HG03103 (cell line): ENCODE data around the gene VGLL4.

Experiments used
- ATAC-seq: cut with Tn5 transposase; IDR thresholded peaks from one replicate; pipeline ENCODE4 v1.9.1; 2021; ENCODE audit warnings: low read depth; ENCODE audit not compliant: unreplicated experiment

The VGLL4 gene

DNA sequence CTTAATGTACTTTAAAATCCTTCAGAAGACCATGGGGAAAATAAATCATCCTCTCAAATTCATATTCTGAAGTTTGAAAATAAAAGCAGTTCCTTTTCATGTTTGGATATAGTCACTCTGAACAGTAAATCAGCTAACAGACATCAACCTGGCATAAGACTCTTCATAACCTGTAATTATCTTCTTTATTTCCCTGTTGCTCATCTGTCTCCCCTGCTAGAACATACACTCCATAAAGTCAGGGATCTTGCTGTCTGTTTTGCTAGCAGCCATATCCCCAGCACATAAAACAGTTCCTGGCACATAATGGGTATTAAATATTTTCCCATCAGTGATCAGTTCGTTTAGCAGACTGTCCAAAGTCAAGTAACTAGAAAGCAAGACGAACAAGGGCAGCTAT, 11.2 kb downstream of the VGLL4 start:
- no peak for ATAC-seq

DNA sequence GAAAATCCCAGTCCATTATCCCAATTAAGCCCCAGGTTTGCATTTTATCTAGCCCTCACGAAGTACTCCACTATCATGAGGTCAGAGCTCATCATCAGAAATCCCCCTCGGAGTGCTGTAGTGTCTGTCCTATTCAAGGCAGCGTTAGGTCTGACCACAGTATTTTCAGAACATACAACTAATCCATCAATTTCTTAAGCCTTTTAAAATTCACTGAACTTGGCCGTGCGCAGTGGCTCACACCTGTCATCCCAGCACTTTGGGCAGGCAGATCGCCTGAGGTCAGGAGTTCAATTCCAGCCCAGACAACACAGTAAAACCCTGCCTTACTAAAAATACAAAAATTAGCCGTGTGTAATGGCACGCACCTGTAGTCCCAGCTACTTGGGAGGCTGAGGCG, 11.9 kb downstream of the VGLL4 start:
- ATAC-seq, result no peak

DNA sequence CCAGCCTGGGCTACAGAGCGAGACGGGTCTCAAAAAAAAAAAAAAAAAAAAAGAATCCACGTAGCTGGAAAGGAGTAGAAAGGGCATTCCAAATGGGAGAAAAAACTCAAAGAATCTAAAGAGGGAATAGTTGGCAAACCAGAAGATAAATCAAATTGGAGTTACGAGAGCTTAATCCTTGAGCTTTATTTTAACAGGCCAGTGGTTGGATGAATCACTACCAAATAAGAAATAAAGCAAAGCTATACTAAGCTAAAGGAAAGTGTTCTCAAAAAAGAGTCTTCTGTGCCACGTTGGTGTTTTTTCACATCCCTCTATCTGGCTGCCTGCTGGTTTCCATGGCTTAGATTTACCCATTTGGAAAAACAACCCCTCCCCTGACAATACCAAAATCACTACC, 14.0 kb downstream of the VGLL4 start:
- ATAC-seq, result no peak

DNA sequence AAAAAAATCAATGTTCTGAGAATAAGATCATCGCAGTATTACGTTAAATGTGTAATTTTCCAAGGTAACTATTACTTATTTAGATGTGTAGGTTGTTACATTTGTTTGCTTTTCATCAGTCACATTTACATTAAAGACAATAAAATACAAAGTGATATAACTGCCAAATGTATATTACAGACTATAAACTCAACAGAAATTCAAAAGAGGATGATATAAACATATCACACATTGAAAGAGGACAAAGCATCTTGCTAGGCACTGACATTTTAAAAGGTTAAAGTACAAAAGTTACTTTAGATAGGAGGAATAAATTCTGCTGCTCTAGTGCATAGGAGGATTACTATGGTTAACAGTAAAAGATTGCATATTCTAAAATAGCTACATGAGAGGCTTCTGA, 16.1 kb downstream of the VGLL4 start:
- ATAC-seq, result no peak

DNA sequence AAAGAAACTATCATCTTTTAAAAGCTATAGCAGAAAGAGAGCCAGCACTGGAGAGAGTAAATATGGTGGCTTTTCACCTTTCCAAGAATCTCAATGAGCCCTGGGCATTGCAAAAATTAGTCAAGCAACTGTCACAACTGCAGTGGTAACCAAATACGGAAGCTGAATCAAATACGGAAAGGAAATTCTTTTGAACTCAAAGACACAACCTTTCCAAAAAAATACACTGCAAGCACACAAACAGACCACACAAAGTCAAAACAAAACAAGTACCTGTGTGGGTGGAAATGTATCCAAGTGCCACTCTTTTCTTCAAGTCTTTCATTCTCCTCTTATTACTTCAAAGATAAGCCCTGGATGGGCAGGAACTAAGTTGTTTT, 17.6 kb downstream of the VGLL4 start:
- peak; percentile 61 for ATAC-seq

DNA sequence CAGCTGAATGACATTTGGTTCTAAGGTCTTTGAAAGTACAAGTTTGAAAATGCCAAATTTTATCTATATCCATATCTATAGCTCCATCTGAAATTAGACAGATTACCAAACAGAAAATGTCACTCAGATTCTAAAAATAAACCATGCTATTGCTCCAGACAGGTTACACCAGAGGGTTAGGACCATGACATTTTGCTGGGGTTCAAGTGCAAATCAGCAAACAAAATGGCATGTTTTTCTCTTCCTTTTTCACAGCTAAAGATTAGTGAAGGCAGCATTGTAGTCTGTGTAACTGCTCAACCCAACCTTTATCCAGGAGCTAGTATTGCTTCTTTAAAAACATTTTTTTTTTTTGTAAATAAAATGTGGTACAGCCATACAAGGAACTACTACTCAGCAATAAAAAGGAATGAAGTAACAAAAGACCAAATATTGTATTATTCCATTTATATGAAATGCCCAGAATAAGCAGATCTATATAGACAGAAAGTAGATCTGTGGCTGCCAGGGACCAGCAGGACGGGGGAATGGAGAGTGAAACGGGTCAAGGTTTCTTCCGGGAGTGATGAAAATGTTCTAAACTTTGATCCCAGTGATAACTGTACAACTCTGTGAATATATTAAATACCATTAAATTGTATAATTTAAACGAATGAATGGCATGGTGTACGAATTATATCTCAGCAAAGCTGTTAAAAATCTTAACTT, 18.2 kb downstream of the VGLL4 start:
- no peak for ATAC-seq

DNA sequence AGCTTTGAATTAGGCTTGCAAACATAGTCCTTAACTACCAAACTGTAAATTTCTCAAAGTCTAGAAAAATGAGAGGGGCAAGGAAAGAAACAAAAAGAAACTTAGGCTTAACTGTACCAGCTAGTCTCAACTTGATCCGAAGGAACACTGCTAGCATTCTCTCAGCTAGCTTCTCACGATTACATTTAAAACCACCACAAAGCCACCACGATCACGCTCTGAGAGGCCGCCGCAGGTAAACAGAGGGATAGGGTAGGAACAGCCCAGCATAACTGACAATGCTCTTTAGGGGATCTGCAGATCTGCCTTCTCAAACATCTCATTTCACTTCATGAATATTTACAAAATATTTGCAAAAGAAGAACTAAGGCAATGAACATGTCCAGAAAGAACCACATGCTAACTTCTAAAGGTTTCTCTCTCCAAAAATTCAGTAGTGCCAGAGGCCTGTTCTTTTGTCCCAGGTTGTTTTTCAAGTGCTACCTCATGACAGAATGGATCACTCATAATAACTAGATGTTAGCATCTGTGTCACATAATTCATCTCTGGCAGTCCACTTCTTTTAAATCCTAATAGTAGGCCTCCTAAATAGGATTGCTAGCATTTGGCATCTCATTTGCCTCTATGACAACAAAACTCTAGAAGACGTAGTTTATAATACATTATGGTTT, 18.9 kb downstream of the VGLL4 start:
- no peak for ATAC-seq

DNA sequence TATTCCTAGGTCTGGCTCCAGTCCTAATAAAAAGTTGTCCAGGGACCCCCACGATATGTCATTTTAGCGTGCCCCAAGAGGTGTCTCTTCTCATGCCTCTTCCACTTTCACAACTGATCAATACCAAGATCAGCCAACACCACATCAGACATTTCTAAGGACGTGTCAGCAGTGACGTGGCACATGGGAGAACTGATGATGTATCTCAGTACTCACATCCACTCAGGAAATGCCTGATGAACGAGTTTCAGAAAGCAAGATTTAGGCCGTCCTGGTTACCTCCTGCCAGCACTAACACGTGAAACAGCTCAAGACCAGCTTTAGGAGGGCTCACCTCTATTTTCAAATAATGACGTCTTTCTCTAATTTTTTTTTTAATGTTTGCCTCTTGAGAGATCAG, 19.6 kb downstream of the VGLL4 start:
- ATAC-seq, result no peak

DNA sequence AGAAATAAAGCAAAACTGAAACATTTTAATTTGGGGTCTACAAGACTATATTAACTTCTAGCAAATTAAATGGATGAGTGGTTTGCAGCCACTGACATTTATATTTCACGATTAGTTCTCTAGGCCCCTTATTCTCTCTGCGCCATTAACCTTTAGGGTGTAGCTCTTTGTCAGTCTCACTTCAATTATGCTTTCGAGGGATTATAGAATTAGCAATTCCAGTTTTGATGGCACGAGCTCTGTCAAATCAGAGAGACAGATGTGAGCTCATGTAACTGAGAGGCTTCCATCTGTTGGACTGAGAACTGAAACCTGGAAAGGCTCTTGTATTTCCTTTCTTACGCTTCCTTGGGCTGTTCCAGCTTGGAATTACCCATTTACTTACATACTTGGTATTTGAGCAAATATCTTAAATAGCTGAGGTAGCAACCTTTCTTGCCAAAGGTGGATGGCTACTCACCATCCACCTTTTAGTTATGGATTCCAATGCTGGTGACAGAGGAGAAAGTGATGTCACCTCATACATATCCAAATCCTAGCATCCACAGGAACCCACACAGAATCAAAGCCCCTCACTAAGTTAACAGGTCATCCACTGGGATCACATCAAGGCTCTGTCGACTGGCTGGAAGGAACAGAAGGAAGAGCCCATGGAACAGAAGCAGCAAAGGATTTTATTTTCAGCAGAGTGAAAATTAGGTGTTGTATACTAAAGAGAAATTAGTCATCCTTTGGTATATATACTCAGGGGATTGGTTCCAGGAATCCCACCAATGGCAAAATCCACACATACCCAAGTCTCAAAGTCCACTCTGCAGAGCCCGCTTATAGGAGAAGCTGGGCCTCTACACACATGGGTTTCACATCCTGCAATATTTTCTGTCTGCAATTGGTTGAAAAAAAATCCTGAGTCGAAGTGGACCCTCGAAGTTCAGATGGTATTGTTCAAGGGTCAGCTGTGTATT, 20.8 kb downstream of the VGLL4 start:
- ATAC-seq, result no peak

DNA sequence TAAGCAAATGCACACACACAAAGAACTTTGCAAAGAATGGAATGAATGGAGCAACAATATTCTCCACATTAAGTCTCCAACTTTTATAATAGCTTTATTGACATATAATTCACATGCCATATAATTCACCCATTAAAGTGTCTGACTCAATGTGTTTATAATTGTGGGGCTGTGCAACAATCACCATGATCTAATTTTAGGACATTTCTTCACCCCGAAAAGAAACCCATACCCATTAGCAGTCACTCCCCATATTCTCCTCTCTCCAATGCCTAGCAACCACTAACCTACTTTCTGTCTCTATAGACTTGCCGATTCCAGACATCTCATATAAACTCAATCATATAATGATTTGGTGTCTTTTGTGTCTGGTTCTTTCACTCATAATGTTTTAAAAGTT, 22.6 kb downstream of the VGLL4 start:
- no peak for ATAC-seq

DNA sequence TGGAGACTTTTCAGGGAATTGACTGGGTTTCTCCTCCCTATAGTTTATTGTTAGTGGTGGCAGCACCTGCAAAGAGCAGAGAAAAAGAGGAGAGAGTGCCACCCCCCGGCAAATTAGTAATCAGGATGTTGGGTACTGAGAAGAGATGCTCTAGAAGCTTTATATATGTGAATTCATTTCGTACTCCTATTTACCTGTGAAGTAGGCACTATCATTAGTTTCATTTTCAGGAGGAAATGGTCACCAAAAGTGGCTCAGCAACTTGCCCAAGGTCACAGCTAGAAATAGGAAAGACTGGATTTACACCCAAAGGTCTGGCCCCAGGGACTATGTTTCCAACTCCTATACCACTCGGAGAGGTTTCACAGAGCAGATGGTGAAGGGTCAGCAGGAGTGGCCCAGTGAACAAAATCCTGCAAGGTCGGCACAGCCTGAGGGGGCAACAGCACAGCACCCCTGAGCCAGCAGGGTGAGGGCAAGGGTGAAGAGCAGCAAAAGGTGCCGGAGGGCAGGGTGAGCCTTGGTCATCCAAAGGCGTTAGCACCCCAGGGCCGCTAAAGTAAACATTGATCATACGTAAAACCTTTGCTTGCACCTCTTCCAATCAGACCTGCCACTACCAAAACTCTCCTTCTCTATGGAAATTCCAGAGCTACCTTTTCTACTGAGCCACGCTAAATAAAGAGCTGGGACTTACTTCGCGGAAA, 23.6 kb downstream of the VGLL4 start:
- no peak for ATAC-seq

DNA sequence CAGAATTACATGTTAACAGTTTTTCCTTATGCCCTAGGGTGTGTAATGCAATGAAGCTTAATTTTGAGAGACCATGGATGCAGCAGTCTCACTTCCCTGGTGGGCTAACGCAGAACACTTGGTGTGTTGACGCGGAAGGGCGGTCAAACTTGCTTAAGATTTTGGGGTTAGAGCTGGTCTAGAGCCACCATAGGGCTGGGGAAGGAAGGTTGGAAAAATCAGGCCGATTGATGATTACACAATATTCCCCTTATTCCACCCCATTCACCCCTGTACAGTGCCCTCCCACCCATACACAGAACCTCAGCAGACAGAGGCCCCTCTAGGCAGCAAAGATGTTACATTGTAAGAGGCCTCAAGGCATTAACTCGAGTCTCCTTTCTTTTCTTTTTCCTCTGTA, 24.3 kb downstream of the VGLL4 start:
- no peak for ATAC-seq

DNA sequence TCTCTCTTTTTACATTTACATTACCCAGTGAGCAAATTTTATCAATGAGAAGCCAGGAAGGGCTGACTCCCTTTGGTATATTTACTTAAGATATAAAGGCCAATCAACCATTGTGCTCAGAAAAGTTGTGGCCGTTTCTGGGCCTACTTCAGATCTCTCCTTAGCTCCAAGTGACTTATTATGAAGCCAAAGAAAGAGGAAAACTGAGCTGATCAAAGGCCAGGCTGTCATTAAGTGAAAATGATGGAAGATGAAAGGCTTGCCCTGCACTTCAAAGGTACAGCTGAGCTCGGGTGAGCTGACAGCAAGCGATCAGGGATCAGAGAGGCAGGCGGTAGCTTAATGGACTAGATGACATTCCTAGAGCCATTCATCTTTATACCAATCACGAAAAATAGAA, 24.8 kb downstream of the VGLL4 start:
- ATAC-seq, result no peak

DNA sequence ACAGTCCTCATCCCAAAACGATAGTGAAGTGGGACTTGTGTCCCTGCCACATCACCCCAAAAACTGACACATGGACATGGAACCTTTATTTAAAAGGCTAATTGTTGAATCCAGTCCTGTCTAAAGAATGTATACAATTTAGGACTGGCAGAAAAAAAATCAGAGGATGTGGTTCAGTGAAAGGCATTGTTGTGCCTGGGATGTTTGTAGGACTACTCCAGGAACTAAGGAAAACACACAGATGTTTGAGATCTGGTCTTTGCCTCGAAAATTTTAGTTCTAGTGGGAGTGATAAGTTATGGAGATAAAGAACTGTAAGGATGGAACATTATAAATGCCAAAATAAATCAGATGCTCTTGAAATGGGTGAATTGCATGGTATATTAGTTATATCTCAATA, 27.2 kb downstream of the VGLL4 start:
- no peak for ATAC-seq

DNA sequence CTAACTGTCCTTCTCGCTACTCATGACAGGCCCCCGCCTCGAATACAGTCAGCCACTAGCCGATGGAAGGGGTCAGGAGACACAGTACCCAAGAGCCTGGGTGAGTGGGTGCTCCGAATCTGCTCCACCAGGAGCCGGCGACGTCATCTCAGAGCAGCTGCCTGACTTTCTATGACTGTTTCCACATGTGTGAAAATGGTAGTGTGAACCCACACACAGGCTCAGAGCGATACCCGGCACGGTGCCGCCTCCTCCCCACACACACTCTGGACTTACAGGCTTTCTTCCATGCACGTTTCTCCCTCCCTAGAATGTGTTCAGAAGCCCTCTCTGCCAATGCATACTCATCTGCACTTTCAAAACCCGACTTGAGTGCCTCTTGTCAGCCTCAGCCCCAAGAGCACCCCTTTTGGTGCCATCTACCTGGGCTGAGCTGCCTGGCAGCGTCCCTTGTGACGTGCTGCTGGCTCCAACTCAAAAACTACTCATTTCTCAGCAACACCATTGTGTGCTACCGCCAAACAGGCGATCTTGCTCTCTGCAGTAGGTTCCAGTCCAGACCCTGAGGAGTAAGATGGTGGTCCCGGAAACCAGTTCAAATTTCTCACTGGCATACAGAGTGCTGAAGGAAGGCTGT, 29.7 kb downstream of the VGLL4 start:
- ATAC-seq, result no peak

DNA sequence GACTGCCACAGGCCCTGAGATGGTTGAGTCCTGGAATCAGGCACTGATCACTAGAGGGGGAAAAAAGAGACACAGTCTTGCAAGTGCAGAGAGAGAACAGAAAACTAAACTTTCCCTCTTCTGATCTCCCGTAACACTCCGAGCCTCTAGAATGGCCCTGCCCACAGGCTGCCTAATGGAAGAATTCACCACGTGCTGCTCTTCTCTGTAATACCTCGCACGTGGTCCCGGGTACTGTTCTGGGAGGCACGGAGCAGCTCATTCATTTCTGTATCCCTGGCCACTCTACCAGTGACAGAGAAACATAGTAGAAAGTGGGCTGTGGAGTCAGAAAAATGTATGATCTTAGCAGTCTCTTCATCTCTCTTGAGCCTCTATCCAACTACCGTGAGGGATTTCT, 30.4 kb downstream of the VGLL4 start:
- no peak for ATAC-seq

DNA sequence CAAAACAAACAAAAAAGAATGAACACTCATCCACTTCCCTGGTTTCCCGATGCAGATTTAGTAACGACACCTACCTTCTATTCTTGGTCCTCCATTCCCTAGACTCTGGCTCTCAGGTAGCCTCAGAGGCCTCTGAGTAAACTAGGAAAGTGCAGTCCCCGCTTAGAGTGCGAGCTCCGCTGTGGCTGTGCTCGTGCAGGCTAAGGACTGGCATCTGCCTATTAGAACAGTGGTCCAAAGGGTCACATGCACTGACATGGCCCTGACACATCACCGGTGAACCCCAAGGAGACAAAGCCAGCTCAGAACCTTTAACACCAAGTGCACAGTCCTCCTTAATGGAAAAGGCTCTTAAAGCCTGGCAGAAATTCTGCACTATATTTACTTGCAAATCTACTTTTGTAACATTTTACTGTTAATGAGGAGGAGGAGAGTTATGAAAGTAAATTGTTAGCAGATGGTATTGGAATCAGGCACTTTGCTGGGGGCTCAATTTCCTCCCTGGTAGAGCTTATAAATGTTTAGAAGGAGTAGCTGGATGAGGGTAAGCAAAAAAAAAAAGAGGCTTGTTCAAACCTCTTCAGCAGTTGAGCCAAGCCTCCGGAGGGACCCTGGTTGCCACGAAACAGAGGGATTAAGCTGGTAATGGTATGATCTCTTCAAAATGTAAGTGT, 31.1 kb downstream of the VGLL4 start:
- no peak for ATAC-seq

DNA sequence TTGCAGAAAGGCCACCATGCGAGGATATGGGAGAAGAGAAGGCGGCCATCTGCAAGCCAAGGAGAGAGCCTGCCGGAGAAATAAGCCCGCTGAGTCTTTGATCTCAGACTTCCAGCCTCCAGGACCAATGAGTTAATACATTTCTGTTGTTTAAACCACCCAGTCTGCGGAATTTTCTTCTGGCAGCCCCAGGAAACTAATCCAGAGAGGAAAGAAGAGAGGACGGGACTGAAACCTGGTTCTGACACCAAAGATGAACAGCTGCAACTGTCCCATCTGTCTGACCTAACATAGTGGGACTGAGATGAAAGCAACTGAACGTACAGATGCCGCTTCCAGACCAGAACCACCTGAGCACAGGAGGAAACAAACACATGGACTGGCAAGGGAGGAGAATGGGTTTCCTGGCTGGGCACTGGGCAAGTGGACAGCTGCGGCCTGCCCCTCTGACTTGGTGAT, 32.3 kb downstream of the VGLL4 start:
- ATAC-seq, result no peak

DNA sequence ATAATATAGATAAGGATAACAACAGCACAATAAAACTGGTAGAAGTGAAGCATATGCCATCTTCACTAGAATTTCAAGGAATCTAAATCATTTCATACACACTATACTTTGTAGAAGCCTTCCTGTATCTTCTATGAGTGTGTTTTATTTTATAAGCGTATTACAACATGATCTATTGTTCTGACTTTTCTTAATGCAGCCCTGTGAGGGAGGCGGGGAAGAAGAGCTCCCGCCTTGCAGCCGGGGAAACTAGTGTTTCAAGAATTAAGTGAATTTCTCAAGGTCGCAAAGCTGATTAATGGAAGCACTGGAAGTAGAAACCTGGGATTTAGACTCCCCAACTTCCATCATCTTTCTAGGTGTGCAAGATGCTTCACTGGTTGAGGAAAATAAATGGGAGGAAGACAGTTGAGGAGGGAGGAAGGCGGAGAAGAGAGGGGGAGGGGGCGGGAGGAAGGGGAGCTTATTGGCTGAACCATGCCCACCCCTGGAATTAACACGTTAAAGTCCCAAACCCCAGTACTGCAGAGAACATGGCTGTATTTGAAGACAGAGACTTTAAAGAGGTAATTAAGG, 32.9 kb downstream of the VGLL4 start:
- no peak for ATAC-seq
